ENCODE measurements around the gene MMS19.

DNA sequence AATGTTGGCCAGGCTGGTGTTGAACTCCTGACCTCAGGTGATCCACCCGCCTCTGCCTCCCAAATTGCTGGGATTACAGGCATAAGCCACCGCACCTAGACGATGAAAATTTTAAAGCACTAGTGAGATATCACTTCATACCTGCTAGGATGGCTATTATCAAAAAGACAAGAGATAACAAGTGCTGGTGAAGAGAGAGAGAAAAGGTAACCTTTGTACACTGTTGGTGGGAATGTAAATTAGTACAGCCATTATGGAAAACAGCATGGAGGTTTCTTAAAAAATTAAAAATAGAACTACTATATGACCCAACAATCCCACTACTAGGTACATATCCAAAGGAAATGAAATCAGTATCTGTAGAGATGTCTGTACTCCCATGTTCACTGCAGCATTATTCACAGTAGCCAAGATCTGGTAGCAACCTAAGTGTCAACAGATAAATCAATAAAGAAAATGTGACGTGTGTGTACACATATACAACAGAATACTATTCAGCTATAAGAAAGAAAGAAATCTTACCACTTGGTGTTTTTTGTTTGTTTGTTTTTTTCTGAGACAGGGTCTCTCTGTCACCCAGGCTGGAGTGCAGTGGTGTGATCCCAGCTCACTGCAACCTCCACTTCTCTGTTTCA lies 12.5 kb downstream of the MMS19 start:
- TF ChIP-seq, protein P1, sequence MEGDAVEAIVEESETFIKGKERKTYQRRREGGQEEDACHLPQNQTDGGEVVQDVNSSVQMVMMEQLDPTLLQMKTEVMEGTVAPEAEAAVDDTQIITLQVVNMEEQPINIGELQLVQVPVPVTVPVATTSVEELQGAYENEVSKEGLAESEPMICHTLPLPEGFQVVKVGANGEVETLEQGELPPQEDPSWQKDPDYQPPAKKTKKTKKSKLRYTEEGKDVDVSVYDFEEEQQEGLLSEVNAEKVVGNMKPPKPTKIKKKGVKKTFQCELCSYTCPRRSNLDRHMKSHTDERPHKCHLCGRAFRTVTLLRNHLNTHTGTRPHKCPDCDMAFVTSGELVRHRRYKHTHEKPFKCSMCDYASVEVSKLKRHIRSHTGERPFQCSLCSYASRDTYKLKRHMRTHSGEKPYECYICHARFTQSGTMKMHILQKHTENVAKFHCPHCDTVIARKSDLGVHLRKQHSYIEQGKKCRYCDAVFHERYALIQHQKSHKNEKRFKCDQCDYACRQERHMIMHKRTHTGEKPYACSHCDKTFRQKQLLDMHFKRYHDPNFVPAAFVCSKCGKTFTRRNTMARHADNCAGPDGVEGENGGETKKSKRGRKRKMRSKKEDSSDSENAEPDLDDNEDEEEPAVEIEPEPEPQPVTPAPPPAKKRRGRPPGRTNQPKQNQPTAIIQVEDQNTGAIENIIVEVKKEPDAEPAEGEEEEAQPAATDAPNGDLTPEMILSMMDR (IDR thresholded peaks at IDR 0.05; ENCODE audit: insufficient read depth, low read length) = no peak
- TF ChIP-seq, protein P2, sequence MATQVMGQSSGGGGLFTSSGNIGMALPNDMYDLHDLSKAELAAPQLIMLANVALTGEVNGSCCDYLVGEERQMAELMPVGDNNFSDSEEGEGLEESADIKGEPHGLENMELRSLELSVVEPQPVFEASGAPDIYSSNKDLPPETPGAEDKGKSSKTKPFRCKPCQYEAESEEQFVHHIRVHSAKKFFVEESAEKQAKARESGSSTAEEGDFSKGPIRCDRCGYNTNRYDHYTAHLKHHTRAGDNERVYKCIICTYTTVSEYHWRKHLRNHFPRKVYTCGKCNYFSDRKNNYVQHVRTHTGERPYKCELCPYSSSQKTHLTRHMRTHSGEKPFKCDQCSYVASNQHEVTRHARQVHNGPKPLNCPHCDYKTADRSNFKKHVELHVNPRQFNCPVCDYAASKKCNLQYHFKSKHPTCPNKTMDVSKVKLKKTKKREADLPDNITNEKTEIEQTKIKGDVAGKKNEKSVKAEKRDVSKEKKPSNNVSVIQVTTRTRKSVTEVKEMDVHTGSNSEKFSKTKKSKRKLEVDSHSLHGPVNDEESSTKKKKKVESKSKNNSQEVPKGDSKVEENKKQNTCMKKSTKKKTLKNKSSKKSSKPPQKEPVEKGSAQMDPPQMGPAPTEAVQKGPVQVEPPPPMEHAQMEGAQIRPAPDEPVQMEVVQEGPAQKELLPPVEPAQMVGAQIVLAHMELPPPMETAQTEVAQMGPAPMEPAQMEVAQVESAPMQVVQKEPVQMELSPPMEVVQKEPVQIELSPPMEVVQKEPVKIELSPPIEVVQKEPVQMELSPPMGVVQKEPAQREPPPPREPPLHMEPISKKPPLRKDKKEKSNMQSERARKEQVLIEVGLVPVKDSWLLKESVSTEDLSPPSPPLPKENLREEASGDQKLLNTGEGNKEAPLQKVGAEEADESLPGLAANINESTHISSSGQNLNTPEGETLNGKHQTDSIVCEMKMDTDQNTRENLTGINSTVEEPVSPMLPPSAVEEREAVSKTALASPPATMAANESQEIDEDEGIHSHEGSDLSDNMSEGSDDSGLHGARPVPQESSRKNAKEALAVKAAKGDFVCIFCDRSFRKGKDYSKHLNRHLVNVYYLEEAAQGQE (IDR thresholded peaks at IDR 0.05; ENCODE audit: insufficient replicate concordance, low read depth) = no peak
- no peak for TF ChIP-seq POLR2AphosphoS5 (IDR thresholded peaks at IDR 0.05; ENCODE audit: low read depth)
- TF ChIP-seq SPI1 (IDR thresholded peaks at IDR 0.05; ENCODE audit: borderline replicate concordance, low read depth) = no peak
- TF ChIP-seq GABPA (IDR thresholded peaks at IDR 0.05; ENCODE audit: low read depth) = no peak
